ENCODE measurements around the gene KNSTRN.

The KNSTRN gene

GRCh38 chr15:40382580-40383456 lies at the start of gene KNSTRN:
KNSTRN (plus strand) TSS chr15:40382721; CDS start chr15:40382836, 115 bp downstream.
- peak within 1 kb of the TSS; percentile 95 for H3K27ac Mint-ChIP-seq
- peaks cover 15% of the 10 kb centered on the region for H3K36me3 Mint-ChIP-seq
- H3K4me1 Mint-ChIP-seq: peaks cover 13% of the 10 kb centered on the region
- H3K4me3 Mint-ChIP-seq: peak within 1 kb of the TSS; percentile 95
- no peaks in the 10 kb centered on the region for H3K9me3 Mint-ChIP-seq
- peak; percentile 99 for ATAC-seq
- DNase-seq (ENCODE audit: low spot score in 2 of 2): peak; percentile 84 to 95

GRCh38 chr15:40333922-40334492 lies 48.5 kb upstream of the KNSTRN start:
- Mint-ChIP-seq H3K4me3 (no peak overlapping the region), H3K27ac (no peak overlapping the region), H3K4me1 (peaks cover 22% of the 10 kb centered on the region), H3K36me3 (no peaks in the 10 kb centered on the region), H3K9me3 (no peaks in the 10 kb centered on the region)
- no peak for DNase-seq (ENCODE audit: low spot score in 2 of 2)
- ATAC-seq: no peak

DNA sequence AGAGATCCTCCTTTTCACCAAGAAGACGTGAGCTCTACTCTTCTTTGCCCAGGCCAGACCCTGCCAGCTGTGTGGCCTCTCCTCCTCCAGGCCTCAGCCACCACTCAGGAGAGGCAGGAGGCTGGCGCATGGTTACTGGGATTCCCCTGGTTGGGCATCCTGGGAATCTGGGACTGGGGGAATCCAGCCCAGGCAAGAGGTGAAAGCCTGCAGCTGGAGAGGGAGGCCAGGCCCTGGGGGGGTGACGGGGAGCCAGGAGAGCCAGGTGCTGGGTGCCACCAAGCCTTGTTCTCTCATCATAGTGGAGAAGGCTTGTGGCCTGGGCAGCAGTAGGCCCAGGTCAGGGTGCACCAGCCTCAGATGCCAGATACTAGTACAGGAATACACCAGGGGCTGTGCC lies 48.0 kb upstream of the KNSTRN start:
- Mint-ChIP-seq H3K4me1 (peaks cover 20% of the 10 kb centered on the region), H3K4me3 (no peak overlapping the region), H3K9me3 (no peaks in the 10 kb centered on the region), H3K36me3 (no peaks in the 10 kb centered on the region), H3K27ac (no peak overlapping the region)
- DNase-seq (ENCODE audit: low spot score in 2 of 2): no peak
- ATAC-seq: no peak

DNA sequence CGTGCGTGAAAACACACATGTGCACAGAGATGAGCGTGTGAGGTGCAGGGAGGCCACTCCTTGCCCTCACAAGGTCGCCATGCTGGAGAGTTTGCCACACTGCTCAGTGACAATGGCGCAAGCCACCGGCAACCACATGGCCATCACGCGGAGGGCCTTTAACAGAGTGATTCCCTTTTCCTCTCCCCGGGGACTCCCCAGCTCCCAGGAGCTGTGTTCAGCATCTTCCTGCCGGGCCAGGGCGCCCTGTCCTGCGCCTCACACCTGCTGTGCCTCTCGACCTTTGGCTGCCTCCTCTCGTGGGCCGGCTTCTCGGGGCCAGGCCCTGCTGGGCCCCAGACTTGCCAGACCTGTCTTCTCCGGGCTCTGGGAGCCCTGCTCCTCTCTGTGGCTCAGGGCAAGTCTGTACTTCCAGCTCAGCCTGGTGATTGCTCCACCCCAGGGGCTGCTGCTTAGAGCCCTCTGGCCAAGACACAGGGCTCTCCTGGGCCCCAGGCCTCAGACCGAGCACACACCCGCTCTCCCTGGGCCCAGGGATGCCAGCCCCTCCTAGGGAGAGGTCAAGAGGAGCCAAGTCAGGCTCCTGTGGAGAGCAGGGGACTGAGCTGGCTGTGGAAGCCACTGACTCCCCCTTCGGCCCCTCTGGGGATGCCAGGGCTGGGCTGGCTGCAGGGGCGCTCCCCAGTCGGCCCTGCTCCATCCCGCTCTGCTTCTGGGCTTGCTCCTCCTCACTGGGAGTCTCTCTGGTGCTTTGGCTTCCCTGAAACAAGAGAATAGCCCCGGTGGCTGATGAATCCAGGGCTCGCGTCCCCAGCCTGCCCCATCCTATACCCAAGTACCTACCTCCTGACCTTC lies 47.4 kb upstream of the KNSTRN start:
- Mint-ChIP-seq H3K4me1 (peaks cover 20% of the 10 kb centered on the region), H3K4me3 (no peak overlapping the region), H3K27ac (no peak overlapping the region), H3K36me3 (no peaks in the 10 kb centered on the region), H3K9me3 (no peaks in the 10 kb centered on the region)
- DNase-seq (ENCODE audit: low spot score in 2 of 2) (no peak), ATAC-seq (no peak)

DNA sequence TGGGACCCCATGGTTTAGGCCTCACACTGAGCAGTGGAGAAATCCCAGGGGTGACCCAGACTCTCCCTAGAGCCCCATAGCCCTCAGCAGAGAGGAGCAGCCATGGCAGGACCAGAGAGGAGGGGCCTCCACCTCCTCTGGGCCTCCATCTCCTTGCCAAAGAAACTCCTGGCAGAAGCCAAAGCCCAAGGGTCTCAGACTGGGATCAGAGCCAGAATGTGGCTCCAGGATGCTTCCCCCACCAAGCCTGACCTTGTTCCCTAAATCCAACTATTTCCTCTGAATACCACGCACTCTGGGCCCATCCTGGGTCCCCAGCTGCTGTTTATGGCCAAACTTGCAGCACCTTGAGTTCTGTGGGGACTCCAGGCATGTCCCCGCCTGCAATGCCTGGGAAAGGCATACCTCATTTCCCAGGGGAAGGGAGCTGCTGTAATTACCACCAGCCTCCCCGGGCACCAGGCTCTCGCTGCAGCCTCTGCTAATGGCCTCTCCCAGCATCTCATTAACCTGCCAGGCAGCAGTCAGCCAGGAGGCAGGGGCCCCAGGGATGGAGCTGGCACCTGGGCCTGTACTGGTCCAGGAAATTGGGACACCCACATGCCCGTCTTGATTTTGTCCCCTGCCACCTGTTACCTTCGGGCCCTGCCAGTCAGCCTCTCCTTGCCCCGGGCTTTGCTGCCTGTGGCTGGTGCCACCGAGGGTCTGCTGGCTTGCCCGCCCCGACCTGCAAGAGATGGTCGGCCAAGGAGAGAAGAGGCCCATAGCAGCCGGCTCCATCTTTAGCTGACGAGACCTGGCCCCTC lies 46.4 kb upstream of the KNSTRN start:
- no peaks in the 10 kb centered on the region for H3K36me3 Mint-ChIP-seq
- H3K4me1 Mint-ChIP-seq: peaks cover 20% of the 10 kb centered on the region
- H3K27ac Mint-ChIP-seq: no peak overlapping the region
- no peak for DNase-seq (ENCODE audit: low spot score in 2 of 2)
- no peaks in the 10 kb centered on the region for H3K9me3 Mint-ChIP-seq
- no peak overlapping the region for H3K4me3 Mint-ChIP-seq
- ATAC-seq: no peak

DNA sequence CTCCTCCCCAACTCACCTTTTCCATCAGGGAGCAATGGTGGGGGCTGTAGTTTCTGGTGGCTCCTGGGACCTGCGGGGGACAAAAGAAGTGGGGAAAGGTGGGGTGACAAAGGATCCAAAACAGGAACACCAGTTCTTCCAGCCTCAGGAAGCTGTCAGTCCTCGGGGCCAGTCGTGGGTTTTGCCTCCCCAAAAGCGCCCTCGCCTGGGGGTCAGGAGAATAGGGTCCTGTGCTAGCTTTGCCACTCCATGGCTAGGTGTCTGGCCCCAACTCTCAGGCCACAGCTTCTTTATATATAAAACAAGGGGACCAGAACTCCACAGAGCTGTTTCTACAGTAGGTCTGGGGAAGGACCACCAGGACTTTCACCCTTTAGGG lies 45.8 kb upstream of the KNSTRN start:
- no peaks in the 10 kb centered on the region for H3K9me3 Mint-ChIP-seq
- DNase-seq (ENCODE audit: low spot score in 2 of 2) (no peak), ATAC-seq (no peak)
- no peaks in the 10 kb centered on the region for H3K36me3 Mint-ChIP-seq
- no peak overlapping the region for H3K4me3 Mint-ChIP-seq
- no peak overlapping the region for H3K27ac Mint-ChIP-seq
- H3K4me1 Mint-ChIP-seq: peaks cover 20% of the 10 kb centered on the region

GRCh38 chr15:40337597-40337996 lies 44.9 kb upstream of the KNSTRN start:
- ATAC-seq (no peak), DNase-seq (ENCODE audit: low spot score in 2 of 2) (no peak)
- H3K4me1 Mint-ChIP-seq: peaks cover 20% of the 10 kb centered on the region
- no peak overlapping the region for H3K27ac Mint-ChIP-seq
- no peaks in the 10 kb centered on the region for H3K9me3 Mint-ChIP-seq
- H3K4me3 Mint-ChIP-seq: no peak overlapping the region
- no peaks in the 10 kb centered on the region for H3K36me3 Mint-ChIP-seq

- ATAC-seq: peak; percentile 83
- no peaks in the 10 kb centered on the region for H3K9me3 Mint-ChIP-seq
- H3K4me3 Mint-ChIP-seq: no peak overlapping the region
- H3K36me3 Mint-ChIP-seq: no peaks in the 10 kb centered on the region
- H3K4me1 Mint-ChIP-seq: peaks cover 20% of the 10 kb centered on the region
- no peak overlapping the region for H3K27ac Mint-ChIP-seq
- DNase-seq (ENCODE audit: low spot score in 2 of 2): peak; percentile 55 to 87
Observed at GRCh38 chr15:40338041-40338657, 44.4 kb upstream of the KNSTRN start.

- no peaks in the 10 kb centered on the region for H3K9me3 Mint-ChIP-seq
- no peak for ATAC-seq
- H3K4me1 Mint-ChIP-seq: peaks cover 18% of the 10 kb centered on the region
- no peaks in the 10 kb centered on the region for H3K36me3 Mint-ChIP-seq
- no peak overlapping the region for H3K4me3 Mint-ChIP-seq
- no peak overlapping the region for H3K27ac Mint-ChIP-seq
- no peak for DNase-seq (ENCODE audit: low spot score in 2 of 2)
Observed at GRCh38 chr15:40338921-40339620, 43.5 kb upstream of the KNSTRN start.

DNA sequence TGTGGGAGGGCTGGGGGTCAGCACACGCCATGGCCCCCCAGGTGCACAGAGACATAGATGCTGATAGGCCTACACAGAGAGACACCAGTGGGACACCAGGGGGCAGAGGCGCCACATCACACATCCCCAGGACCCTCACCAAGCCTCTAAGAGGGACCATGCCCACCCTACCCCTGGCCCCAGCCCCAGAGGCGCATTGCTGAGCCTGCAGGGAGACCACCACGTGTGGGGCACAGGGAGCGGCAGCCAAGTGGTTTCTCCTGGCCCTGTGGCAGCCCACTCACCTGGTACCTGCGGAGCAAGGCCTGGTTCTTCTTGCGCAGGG lies 42.9 kb upstream of the KNSTRN start:
- Mint-ChIP-seq H3K36me3 (no peaks in the 10 kb centered on the region), H3K9me3 (no peaks in the 10 kb centered on the region), H3K4me1 (peaks cover 15% of the 10 kb centered on the region), H3K27ac (no peak overlapping the region), H3K4me3 (no peak overlapping the region)
- DNase-seq (ENCODE audit: low spot score in 2 of 2) (no peak), ATAC-seq (no peak)

GRCh38 chr15:40340038-40340739 lies 42.3 kb upstream of the KNSTRN start:
- Mint-ChIP-seq H3K9me3 (no peaks in the 10 kb centered on the region), H3K27ac (no peak overlapping the region), H3K4me1 (peaks cover 15% of the 10 kb centered on the region), H3K4me3 (no peak overlapping the region), H3K36me3 (no peaks in the 10 kb centered on the region)
- ATAC-seq (no peak), DNase-seq (ENCODE audit: low spot score in 2 of 2) (no peak)

DNA sequence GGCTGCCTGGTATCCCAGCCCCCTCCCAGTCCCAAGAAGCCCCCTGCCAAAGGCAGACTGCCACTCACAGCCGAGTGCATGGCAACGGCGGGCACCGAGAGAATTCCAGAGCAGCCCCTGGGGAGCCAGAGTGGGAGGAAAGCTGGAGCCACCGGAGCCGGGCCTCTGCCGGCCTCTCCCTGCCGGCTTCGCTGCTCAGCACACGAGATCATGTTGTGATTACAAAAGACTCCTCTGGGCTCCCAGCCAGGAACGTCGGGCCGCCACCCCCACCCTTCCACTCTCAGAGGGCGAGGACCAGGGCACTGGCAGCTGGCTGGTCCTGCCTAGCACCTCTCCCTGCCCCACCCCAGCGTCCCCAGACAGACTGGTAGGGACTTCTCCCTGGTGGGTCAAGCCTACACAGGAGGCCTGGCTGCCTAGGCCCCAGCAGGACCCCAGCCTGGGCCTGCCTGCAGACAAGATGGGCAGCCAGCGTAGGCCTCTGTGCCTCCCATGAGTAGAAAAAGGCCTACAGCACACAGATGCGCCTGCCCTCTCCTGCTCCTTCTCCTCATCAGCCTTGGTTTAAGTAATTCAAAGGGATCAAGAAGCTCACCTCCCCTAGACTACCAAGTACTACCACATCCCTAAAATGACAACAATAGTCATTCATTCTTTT lies 41.7 kb upstream of the KNSTRN start, which contains the start of gene CCDC9B:
Gene CCDC9B, minus strand, starts transcription at position 200 of the 661 bp plus-strand sequence. Its CDS starts 120 bp downstream, at position 80.
- Mint-ChIP-seq H3K27ac (no peak within 1 kb of the TSS), H3K36me3 (no peaks in the 10 kb centered on the region), H3K9me3 (no peaks in the 10 kb centered on the region), H3K4me1 (peaks cover 15% of the 10 kb centered on the region), H3K4me3 (no peak within 1 kb of the TSS)
- ATAC-seq (no peak), DNase-seq (ENCODE audit: low spot score in 2 of 2) (no peak)

Data from stimulated activated effector memory CD8-positive, alpha-beta T cell treated with anti-CD3 and anti-CD28 coated beads, Interleukin-12 subunit alpha, Interleukin-12 subunit beta, amount 100 ng/mL, for 72 hours (primary cell).